Activated naive CD4-positive, alpha-beta T cell treated with anti-CD3 and anti-CD28 coated beads, Interleukin-2, amount 50 U/mL, for 72 hours (primary cell): ENCODE data around the gene RASSF7. TPM values are rescaled to one million over a fixed set of nuclear protein-coding genes. Genes with fewer than 3 reads are reported as not detected.

ENCODE experiments used
- ATAC-seq, 2 donors: fragments of 150-1000 bp; cut with Tn5 transposase; 2 replicates each; pipeline ENCODE4 v1.10.0; 2021; ENCODE audit warnings: mild to moderate bottlenecking in 2 of 2, moderate library complexity in 2 of 2
- DNase-seq, 2 donors: peaks; one replicate each; pipeline ENCODE4 v3.0.0; 2021 to 2022; ENCODE audit warnings: low spot score in 2 of 2
- H3K27ac Mint-ChIP-seq, 2 donors: one replicate each; pipeline ENCODE4 v1.8.0; 2022; ENCODE audit warnings: mild to moderate bottlenecking in 2 of 2, mixed read lengths in 2 of 2
- H3K36me3 Mint-ChIP-seq, 2 donors: one replicate each; pipeline ENCODE4 v1.8.0; 2022; ENCODE audit warnings: mixed read lengths in 2 of 2
- H3K9me3 Mint-ChIP-seq, 2 donors: one replicate each; pipeline ENCODE4 v1.8.0; 2022; ENCODE audit warnings: mixed read lengths in 2 of 2
- total RNA-seq, 2 donors: library from RNA; stranded (reverse); gene quantifications; one replicate each; pipeline ENCODE4 v1.2.3, GENCODE V29; 2022

Gene RASSF7
- total RNA-seq, 2 donors from 2014 or later: 13.3 to 17.5 TPM

DNA sequence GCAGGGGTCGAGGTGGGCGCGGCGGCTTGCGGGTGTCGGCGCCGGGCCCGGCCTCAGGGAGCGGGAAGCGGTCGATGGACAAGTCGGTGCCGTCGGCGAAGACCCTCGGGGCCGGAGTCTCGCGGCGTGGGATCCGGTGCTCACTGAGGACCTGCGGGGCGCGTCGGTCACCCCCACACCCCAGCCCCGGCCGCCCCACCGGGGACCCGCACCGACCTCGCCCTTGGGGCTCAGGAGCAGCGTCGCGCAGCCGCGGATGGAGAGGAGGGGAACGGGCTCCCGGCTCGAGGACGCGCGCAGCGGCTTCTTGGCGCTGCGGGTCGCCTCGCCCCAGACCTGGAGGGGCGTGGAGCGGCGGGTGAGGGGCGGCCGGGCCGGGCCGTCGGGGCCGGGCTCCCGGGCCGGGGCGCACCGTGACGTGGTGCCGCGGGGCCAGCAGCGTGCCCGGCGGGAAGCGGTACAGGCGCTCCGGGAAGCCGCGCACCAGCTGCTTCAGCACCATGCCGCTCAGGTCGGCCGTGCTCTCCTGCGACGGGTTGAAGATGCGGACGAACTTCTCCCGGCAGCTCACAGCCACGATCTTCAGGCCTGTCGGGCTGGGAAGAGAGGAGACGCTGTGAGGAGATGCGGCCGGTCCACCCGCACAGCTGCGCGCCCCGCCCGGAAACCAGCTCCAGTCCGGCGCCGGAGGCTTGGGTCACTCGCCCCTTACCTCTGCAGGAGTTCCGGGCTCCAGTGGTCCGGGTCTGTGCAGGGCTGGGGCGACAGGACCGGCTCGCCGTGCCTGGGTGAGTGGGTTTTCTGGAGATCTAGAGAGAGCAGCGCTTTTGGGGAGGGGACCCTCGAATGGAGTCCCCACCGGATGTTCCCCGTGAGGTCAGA lies 4.7 kb upstream of the RASSF7 start:
- ATAC-seq (no peak), DNase-seq (no peak)
- H3K27ac Mint-ChIP-seq: no peak overlapping the region
- H3K36me3 Mint-ChIP-seq: no peaks in the 10 kb centered on the region
- no peaks in the 10 kb centered on the region for H3K9me3 Mint-ChIP-seq

DNA sequence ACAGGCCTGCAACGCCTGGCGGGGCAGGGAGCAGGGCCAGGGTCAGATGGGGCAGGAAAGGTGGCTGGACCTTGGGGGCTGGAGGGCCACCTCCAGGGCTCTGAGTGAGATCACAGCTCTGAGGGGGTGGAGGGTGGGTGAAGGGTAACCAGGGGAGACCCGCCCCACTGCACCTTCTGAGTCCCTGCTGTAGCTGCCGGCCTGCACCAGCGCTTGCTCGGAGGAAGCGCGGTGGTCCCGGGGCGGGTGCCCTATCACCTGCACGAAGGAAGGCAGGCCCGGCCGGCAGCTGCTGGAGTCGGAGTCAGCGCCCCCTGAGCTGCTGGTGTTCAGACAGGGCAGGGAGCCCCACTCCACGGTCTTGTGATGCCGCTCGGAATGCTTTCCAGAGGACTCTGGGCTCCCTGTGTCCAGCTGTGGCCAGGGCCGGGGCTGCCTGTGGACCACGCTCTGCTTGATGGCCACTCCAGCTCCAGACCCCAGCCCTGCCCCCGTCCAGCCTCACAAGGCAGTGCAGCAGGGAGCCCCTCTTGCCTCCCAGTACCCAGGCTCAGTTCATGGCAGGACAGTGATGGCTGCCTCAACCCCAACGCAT lies 4.0 kb upstream of the RASSF7 start:
- Mint-ChIP-seq H3K36me3 (no peaks in the 10 kb centered on the region), H3K27ac (no peak overlapping the region), H3K9me3 (no peaks in the 10 kb centered on the region)
- ATAC-seq (no peak), DNase-seq (no peak)

DNA sequence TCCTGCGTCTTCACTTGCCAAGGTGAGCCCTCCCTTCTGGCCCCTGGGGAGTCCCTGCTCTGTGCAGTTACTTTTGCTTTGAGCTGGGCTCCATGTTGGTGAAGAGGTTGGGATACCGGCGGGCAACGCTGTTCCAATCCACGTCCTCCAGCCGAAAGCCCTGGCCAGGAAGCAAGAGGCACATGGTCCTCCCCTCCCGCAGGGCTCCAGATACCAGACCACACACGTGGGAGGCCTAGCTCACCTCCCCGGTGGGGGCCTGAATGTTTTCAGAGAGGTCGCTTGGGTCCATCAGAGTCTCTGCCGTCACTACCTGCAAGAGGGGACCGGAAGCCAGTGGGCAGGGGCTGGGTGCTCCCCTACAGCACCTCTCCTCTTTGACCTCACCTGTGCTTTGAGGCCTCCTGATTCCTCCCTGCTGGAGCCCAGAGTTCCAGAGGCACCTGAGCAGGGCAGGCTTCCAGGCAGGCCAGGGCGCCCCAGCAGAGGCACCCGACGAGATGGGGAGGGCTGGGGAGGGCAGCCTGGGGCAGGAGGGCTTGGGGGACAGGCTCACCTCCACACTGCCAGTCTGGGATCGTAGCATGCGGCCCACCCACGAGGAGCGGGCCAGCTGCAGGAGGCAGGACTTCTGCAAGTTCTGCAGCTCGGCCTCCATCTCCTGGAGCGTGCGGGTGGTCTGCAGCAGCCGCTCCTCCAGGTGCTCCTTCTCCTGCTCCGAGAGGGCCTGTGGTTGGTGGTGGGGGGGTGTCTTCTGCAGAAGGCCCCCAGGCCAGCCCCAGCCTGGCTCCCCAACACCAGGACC lies 3.2 kb upstream of the RASSF7 start:
- Mint-ChIP-seq H3K9me3 (no peaks in the 10 kb centered on the region), H3K27ac (no peak overlapping the region), H3K36me3 (no peaks in the 10 kb centered on the region)
- ATAC-seq (no peak), DNase-seq (no peak)

DNA sequence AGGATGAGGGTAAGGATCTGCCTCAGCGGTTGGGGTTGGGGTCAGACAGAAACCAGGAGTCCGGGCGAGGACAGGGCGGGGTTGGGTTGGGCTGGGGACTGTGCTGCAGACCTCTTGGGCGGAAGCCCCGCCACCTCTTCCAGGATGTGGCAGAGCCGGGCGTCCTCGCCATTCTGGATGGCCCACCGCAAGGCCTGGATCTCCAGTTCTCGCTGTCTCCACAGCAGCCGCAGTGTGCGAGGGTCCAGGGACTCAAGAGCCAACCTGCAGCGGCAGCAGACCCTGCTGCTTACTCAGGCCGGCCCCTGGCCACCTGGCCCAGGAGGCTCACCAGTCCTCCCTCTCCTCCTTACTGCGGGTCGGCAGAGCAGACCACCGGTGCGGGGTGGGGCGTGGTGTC lies 2.3 kb upstream of the RASSF7 start:
- no peak for ATAC-seq
- H3K27ac Mint-ChIP-seq: no peak overlapping the region
- no peak for DNase-seq
- no peaks in the 10 kb centered on the region for H3K36me3 Mint-ChIP-seq
- H3K9me3 Mint-ChIP-seq: no peaks in the 10 kb centered on the region

DNA sequence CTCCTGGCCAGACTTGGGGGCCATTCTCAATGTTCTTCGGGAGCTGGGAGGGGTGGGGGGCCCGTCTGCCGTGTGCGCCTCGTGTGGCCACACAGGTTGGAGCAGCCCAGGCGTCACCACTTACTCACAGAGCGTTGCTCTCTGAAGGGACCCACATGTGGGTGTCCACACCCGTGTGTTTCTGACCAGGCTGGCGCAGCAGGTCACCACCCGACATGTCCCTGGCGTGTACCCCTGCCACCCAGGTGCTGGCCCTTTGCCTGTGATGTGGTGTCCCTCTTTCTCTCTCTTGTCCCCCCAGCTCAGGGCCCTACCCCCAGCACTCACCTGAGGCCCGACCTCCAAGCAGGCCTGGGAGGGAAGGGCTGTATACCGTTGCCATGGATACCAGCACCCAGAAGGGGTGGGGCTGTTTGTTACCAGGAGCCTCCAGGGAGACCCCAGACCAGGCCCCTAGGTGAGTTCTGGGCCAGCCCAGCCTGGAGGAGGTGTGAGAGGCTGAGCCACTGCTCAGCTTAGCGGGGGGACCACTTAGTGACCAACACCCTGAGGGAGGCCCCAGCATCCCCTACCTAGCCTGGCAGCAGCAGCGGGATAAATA lies 1.6 kb upstream of the RASSF7 start:
- Mint-ChIP-seq H3K27ac (no peak overlapping the region), H3K36me3 (no peaks in the 10 kb centered on the region), H3K9me3 (no peaks in the 10 kb centered on the region)
- ATAC-seq (no peak), DNase-seq (no peak)

DNA sequence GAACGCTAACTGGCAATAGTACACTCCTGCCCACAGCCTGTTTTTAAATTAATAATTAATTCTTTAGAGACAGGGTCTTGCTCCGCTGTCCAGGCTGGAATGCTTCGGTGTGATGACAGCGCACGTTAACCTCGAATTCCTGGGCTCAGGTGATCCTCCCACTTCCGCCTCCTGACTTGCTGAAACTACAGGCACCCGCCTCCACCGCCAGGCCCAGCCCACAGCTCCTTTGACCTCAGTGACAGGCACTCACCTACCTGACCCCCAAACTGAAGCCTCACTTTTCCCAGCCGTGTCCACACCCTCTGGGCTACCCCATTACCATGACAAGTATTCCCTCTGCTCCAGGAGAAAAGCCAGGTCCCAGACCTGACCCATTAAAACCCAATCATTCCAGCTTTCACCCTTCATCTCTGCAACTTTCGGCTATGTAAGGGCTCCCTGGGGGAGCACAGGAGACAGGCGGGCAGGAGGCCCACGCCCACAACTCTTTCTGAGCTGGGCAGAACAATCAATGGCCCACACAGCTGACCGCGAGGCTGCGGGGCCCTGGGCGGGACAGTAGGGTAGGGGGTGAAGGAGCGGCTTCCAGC lies 962 bp upstream of the RASSF7 start:
- no peak for ATAC-seq
- Mint-ChIP-seq H3K36me3 (no peaks in the 10 kb centered on the region), H3K9me3 (no peaks in the 10 kb centered on the region), H3K27ac (peak overlapping the region; percentile 50 to 68)
- DNase-seq: no peak

DNA sequence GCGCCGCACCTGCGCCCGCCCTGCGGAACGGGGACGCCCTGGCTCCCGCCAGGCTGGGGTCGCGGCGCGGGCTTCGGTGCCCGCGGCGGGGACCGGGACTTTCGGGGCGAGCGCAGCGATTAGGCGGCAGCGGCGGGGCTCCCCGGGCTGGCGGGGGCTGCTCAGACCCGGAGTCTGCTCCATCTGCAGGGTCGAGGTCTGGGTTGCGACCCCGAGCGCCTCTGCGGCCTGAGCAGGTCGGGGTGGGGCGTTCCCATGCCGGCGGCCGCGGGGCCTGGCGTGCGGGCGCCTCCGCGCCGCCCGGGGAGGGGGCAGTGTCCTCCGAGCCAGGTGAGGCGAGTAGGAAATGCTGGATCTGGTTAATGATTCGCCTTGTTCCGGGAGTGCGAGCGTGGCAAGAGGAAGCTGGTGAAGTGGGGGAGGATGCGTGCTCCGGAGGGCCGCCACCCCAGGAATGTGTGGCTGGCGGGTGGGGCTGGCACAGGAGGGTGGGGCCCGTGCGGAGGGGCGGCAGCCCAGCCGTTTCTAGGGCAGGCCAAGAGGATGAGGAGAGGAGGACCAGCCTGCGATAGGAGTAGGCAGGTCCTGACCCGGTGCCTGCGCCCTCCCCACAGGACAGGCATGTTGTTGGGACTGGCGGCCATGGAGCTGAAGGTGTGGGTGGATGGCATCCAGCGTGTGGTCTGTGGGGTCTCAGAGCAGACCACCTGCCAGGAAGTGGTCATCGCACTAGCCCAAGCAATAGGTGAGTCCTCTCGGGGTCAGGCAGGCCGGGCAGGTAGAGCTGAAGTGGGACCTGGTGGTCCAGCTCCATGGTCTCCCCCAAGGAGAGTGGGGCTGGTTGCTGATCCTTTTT lies 606 bp downstream of the RASSF7 start:
- Mint-ChIP-seq H3K27ac (peak overlapping the region; percentile 75 to 93), H3K36me3 (no peaks in the 10 kb centered on the region), H3K9me3 (no peaks in the 10 kb centered on the region)
- ATAC-seq (peak; percentile 8 to 50), DNase-seq (no peak)

DNA sequence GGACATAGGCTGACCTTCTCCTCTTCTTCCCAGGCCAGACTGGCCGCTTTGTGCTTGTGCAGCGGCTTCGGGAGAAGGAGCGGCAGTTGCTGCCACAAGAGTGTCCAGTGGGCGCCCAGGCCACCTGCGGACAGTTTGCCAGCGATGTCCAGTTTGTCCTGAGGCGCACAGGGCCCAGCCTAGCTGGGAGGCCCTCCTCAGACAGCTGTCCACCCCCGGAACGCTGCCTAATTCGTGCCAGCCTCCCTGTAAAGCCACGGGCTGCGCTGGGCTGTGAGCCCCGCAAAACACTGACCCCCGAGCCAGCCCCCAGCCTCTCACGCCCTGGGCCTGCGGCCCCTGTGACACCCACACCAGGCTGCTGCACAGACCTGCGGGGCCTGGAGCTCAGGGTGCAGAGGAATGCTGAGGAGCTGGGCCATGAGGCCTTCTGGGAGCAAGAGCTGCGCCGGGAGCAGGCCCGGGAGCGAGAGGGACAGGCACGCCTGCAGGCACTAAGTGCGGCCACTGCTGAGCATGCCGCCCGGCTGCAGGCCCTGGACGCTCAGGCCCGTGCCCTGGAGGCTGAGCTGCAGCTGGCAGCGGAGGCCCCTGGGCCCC lies 1.4 kb downstream of the RASSF7 start:
- H3K27ac Mint-ChIP-seq: no peak overlapping the region
- no peak for DNase-seq
- H3K9me3 Mint-ChIP-seq: no peaks in the 10 kb centered on the region
- ATAC-seq: no peak
- no peaks in the 10 kb centered on the region for H3K36me3 Mint-ChIP-seq

DNA sequence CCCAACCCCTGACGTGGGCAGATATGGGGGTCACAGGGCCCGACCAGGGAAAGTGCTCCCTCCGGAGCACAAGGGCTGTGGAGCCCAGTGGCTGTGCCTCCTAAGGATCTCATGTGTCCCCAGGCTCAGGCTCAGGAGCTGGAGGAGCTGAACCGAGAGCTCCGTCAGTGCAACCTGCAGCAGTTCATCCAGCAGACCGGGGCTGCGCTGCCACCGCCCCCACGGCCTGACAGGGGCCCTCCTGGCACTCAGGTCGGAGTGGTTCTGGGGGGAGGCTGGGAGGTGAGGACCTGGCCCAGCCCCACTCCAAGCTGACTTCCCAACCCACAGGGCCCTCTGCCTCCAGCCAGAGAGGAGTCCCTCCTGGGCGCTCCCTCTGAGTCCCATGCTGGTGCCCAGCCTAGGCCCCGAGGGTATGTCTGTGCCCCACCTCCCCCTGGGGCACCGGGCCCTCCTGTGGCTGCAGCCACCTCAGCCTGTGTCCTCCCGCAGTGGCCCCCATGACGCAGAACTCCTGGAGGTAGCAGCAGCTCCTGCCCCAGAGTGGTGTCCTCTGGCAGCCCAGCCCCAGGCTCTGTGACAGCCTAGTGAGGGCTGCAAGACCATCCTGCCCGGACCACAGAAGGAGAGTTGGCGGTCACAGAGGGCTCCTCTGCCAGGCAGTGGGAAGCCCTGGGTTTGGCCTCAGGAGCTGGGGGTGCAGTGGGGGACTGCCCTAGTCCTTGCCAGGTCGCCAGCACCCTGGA lies 2.5 kb downstream of the RASSF7 start:
- ATAC-seq (no peak), DNase-seq (no peak)
- Mint-ChIP-seq H3K36me3 (peaks cover 0 to 5% of the 10 kb centered on the region in 2 donors), H3K9me3 (no peaks in the 10 kb centered on the region), H3K27ac (no peak overlapping the region)

DNA sequence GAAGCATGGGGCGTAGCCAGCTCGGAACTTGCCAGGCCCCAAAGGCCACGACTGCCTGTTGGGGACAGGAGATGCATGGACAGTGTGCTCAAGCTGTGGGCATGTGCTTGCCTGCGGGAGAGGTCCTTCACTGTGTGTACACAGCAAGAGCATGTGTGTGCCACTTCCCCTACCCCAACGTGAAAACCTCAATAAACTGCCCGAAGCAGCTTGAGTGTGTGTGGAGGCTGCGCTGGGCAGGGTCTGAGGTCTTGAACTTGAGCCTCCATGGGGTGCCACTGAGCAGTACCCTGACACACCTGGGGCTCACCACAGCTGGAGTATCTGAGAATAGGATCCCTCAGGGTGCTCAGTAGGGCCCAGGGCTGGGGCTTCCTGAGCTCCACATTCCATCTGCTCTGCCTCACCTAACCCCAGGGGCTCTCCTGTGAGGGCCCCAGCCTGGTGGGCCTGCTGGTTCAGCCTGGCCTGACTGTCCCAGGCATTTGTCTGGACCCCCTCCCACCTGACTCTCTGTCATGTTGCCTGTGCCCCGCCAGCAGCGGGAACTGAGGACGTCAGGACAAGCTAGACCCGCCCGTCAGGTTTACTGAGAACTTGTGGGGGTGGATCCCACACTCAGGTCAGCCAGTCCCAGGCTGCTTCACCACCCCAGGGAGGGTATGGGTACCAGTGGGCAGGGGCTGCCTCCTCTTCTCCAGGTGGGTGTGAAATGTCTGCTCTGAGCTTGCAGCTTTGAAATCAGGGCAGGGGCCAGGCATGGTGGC lies 3.2 kb downstream of the RASSF7 start:
- no peak overlapping the region for H3K27ac Mint-ChIP-seq
- peaks cover 0 to 5% of the 10 kb centered on the region in 2 donors for H3K36me3 Mint-ChIP-seq
- ATAC-seq (no peak), DNase-seq (no peak)
- no peaks in the 10 kb centered on the region for H3K9me3 Mint-ChIP-seq

DNA sequence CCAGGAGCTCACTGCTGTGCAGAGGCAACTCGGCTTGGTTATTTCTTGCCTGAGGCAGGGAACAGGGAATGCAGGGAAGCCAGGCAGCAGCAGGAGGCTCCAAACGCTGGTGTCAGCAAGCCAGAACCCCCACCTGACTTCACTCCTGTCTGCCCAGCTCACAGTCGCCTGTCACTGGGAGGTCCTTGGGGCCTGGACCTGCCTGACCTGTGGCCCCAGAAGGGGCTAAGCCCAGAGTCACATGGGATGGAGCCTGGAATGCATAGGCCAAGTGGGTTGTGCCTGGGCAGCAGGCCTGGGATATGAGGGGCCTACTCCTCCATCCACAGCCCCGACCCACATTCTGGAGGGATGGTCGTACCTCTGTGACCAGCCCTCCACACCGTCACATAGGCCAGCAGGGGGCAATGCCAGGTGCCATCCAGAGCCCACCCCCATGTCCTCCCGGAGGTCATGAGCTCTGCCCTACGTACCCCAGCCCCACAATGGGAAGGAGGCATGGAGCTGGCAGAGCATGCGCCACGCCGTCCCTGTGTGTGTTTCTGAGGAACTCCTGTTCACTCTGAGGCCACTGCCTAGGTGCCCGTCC lies 5.2 kb downstream of the RASSF7 start:
- Mint-ChIP-seq H3K9me3 (no peaks in the 10 kb centered on the region), H3K36me3 (peaks cover 0 to 5% of the 10 kb centered on the region in 2 donors), H3K27ac (no peak overlapping the region)
- no peak for ATAC-seq
- no peak for DNase-seq

DNA sequence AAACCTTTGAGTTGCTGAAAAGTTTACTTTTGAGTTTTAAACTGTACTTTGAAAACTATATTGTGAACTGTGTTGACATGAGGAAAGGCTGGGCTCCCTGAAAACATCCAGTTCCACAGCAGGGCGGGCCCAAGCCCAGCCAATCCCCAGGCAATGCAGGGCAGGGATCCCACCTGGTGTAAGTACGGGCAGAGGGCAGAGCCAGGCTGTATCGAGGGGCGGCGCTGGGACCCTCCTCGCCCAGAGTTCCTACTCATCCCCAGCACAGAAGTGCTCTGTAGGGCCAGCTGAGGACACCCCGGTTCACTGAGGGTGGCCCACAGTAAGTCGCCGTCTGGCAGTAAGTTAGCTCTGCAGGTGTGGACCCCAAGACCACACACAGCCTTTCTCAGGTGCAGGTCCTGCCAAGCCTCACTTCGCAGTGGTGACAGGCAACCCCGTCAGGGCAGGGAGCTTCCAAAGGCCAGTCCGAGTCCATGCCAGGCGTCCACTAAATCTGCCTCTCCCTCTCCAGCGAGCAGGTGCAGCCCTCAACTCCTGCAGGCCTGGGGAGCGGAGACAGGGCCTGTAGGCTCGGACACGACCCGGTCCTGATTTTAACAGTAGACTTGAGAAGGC lies 6.3 kb downstream of the RASSF7 start:
- H3K27ac Mint-ChIP-seq: peak overlapping the region in 1 of 2 donors; percentile 44
- peaks cover 0 to 5% of the 10 kb centered on the region in 2 donors for H3K36me3 Mint-ChIP-seq
- H3K9me3 Mint-ChIP-seq: no peaks in the 10 kb centered on the region
- DNase-seq: no peak
- no peak for ATAC-seq

DNA sequence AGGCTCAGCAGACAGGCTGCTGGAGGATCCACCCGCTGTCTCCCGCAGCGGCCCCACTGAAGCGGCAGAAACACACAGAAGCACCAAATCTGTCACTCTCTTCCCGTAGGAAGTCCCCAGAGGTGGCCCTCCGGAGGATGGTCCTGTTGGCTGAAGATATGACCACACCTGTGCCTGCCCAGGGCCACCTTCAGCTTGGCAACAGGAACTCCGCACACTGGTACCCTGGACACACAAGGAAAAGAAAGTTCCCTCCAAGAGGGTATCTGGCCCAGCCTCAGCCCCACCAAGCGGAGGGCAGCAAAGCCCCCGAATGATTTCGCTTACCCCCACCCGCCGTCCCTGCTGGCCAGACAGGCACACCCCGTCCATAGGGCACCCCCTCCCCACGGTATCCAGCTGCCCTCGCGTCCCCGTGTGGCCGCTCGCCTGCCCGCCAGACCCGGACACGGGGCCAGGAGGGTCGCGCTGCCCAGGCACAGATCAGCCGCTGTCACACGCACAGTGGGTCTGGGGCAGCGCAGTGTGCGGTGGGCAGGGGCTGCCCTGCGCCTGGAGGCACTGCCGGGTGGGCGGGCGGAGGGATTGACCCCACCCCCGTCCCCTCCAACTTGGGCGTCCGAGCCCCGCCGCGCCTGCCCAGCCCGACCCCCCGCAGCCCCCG lies 7.0 kb downstream of the RASSF7 start:
- Mint-ChIP-seq H3K27ac (peak overlapping the region in 1 of 2 donors; percentile 44), H3K36me3 (peaks cover 0 to 5% of the 10 kb centered on the region in 2 donors), H3K9me3 (no peaks in the 10 kb centered on the region)
- DNase-seq (no peak), ATAC-seq (peak in 1 of 2 donors; percentile 5)
